Measurements from ENCODE around the gene ZNF195.
"Not testable (repeated sequence)": the region's sequence is repeated elsewhere in the genome, so short reads cannot be mapped to it uniquely, and the experiment has no call there.

GRCh38 chr11:3402861-3403250 is 23.9 kb upstream of the ZNF195 start:
- TF ChIP-seq, protein P1, sequence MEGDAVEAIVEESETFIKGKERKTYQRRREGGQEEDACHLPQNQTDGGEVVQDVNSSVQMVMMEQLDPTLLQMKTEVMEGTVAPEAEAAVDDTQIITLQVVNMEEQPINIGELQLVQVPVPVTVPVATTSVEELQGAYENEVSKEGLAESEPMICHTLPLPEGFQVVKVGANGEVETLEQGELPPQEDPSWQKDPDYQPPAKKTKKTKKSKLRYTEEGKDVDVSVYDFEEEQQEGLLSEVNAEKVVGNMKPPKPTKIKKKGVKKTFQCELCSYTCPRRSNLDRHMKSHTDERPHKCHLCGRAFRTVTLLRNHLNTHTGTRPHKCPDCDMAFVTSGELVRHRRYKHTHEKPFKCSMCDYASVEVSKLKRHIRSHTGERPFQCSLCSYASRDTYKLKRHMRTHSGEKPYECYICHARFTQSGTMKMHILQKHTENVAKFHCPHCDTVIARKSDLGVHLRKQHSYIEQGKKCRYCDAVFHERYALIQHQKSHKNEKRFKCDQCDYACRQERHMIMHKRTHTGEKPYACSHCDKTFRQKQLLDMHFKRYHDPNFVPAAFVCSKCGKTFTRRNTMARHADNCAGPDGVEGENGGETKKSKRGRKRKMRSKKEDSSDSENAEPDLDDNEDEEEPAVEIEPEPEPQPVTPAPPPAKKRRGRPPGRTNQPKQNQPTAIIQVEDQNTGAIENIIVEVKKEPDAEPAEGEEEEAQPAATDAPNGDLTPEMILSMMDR (IDR thresholded peaks at IDR 0.05) = not testable (repeated sequence)
- TF ChIP-seq POLR2A (IDR thresholded peaks at IDR 0.05) = not testable (repeated sequence)

Measured in thyroid gland (tissue), 4 donors.